Coronary artery (tissue), 2 donors: ENCODE measurements around the gene ZNF816.

Experiments used
- DNase-seq: peaks from one replicate; pipeline ENCODE4 v3.0.0-alpha.2; 2017; ENCODE audit warnings: low spot score
- H3K27ac ChIP-seq, 2 donors: fragments of 200-600 bp; sonication (generic); one replicate each; pipeline ENCODE4 v1.5.1; 2016 to 2019
- H3K4me3 ChIP-seq: fragments of 200-600 bp; sonication (generic); 2 replicates; pipeline ENCODE4 v1.5.1; 2016; ENCODE audit warnings: mild to moderate bottlenecking, moderate library complexity
- CTCF ChIP-seq: fragments of 200-600 bp; sonication (generic); IDR thresholded peaks from one replicate; pipeline ENCODE4 v1.5.1; 2019; ENCODE audit warnings: antibody characterized with exemption

Gene ZNF816

GRCh38 chr19:52963247-52963618 is 552 bp upstream of the ZNF816 start:
- H3K4me3 ChIP-seq, result peak overlapping the region; percentile 78
- peak; percentile 9 for TF ChIP-seq CTCF
- peak overlapping the region; percentile 50 to 81 for H3K27ac ChIP-seq
- DNase-seq, result peak; percentile 75

GRCh38 chr19:52961981-52962380 is 700 bp downstream of the ZNF816 start:
- no peak for DNase-seq
- Histone ChIP-seq H3K27ac (peak overlapping the region; percentile 50 to 81), H3K4me3 (peak overlapping the region; percentile 78)
- TF ChIP-seq CTCF, result no peak

GRCh38 chr19:52959613-52960295 is 2.9 kb downstream of the ZNF816 start:
- TF ChIP-seq CTCF, result no peak
- Histone ChIP-seq H3K4me3 (no peak overlapping the region), H3K27ac (no peak overlapping the region)
- DNase-seq, result peak; percentile 1

- no peak for DNase-seq
- H3K4me3 ChIP-seq, result no peak overlapping the region
- no peak for TF ChIP-seq CTCF
- no peak overlapping the region for H3K27ac ChIP-seq
These were observed 5.1 kb downstream of the ZNF816 start for GRCh38 chr19:52957591-52957990.

GRCh38 chr19:52956917-52957316 is 5.8 kb downstream of the ZNF816 start:
- DNase-seq, result peak; percentile 16
- H3K27ac ChIP-seq, result no peak overlapping the region
- no peak for TF ChIP-seq CTCF
- no peak overlapping the region for H3K4me3 ChIP-seq

GRCh38 chr19:52949422-52949821 is 13.3 kb downstream of the ZNF816 start:
- TF ChIP-seq CTCF, result no peak
- Histone ChIP-seq H3K4me3 (no peak overlapping the region), H3K27ac (no peak overlapping the region)
- no peak for DNase-seq

- DNase-seq, result no peak
- no peak overlapping the region for H3K4me3 ChIP-seq
- no peak overlapping the region for H3K27ac ChIP-seq
- TF ChIP-seq CTCF, result no peak
These were observed 14.5 kb downstream of the ZNF816 start for GRCh38 chr19:52948025-52948770.
